ENCODE measurements around the gene TSTD2.

Gene TSTD2

DNA sequence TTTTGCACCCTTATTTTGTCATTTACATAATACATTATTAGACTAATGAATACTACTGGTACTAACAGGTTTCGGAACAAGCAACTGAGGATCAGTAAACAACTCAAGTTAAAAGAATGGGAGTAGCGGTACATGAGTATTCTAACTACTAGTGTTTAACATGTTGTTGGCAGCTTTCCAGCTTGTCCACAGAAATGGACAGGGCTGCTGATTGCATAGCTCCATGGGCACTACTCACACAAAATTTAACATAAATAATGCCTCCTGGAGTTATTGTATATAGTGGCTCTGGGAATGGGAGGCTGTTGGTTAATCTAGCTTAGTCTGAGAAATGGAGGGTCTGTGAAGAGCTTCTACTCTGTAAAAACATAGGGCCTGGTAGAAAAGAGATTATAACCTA, 7.2 kb upstream of the TSTD2 start:
- H3F3A ChIP-seq (ENCODE audit: control insufficient read depth, insufficient read depth), result no peaks in the 10 kb centered on the region; the same call in 1 of the 2 replicates
- H3K9me2 ChIP-seq (replicated peaks; ENCODE audit: control insufficient read depth, low read length), result no peaks in the 10 kb centered on the region
- no peaks in the 10 kb centered on the region for H3K9me3 ChIP-seq (ENCODE audit: control insufficient read depth, insufficient read depth, low read length)
- TF ChIP-seq, protein P1, sequence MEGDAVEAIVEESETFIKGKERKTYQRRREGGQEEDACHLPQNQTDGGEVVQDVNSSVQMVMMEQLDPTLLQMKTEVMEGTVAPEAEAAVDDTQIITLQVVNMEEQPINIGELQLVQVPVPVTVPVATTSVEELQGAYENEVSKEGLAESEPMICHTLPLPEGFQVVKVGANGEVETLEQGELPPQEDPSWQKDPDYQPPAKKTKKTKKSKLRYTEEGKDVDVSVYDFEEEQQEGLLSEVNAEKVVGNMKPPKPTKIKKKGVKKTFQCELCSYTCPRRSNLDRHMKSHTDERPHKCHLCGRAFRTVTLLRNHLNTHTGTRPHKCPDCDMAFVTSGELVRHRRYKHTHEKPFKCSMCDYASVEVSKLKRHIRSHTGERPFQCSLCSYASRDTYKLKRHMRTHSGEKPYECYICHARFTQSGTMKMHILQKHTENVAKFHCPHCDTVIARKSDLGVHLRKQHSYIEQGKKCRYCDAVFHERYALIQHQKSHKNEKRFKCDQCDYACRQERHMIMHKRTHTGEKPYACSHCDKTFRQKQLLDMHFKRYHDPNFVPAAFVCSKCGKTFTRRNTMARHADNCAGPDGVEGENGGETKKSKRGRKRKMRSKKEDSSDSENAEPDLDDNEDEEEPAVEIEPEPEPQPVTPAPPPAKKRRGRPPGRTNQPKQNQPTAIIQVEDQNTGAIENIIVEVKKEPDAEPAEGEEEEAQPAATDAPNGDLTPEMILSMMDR (IDR thresholded peaks at IDR 0.05; ENCODE audit: low read depth, low read length, poor library complexity, severe bottlenecking), result no peak
- TF ChIP-seq EZH2phosphoT487 (IDR thresholded peaks at IDR 0.05; ENCODE audit: borderline replicate concordance, low read length), result no peak
- H3K4me3 ChIP-seq (ENCODE audit: low read length), result no peak overlapping the region
- H4K20me1 ChIP-seq (ENCODE audit: control insufficient read depth, insufficient read depth, low read depth, low read length), result peaks cover 26% of the 10 kb centered on the region
- peaks cover 80% of the 10 kb centered on the region for H3K79me2 ChIP-seq (ENCODE audit: control insufficient read depth, low read length)
- peaks cover 18% of the 10 kb centered on the region for H3K4me1 ChIP-seq (ENCODE audit: control insufficient read depth, low read length)
- no peak overlapping the region for H3K27ac ChIP-seq (ENCODE audit: low read depth, low read length)
- H3K4me2 ChIP-seq (ENCODE audit: low read length), result no peak overlapping the region
- H3K27me3 ChIP-seq (ENCODE audit: control insufficient read depth, low read length), result no peaks in the 10 kb centered on the region
- H3K36me3 ChIP-seq (ENCODE audit: control insufficient read depth, low read length), result peaks cover 86% of the 10 kb centered on the region

DNA sequence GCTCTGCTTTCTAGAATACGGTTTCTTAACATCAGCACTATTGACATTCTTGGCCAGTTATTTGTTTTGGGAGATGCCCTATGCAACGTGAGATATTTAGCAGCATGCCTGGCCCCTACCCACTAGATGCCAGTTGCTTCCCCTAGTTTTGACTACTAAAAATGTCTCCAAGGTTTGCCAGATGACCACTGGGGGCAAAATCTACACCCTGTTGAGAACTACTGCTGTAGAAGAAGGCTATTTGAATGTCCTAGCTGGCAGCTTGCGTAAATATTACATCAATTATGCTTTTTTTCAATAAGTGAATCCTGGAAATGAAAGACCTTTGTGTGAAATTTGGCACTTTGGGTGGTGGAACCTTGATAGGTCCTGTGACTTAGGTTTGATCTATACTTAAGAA, 5.5 kb upstream of the TSTD2 start:
- H3K27ac ChIP-seq (ENCODE audit: low read depth, low read length), result no peak overlapping the region
- no peak overlapping the region for H3K4me3 ChIP-seq (ENCODE audit: low read length)

DNA sequence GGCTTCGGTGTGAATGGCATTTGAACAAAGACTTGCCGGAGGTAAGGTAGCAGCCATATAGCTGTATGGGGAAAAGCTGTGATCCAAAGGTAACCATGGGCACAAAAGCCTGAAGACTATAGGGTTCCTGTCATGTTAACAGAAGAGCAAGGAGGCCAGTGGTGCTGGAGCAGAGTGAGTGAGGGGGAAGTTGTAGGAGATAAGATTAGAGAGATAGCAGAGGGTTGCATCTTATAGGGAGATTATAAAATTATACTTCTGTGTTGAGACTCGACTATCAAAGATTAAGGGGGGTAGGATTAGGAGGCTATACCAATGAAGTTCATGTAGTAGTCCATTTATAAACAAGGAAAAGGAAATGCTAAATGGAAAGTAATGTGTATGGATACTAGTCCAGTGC, 3.7 kb upstream of the TSTD2 start:
- Histone ChIP-seq H3K27me3 (ENCODE audit: control insufficient read depth, low read length) (no peaks in the 10 kb centered on the region), H3K4me2 (ENCODE audit: low read length) (peak overlapping the region; percentile 51), H3K4me3 (ENCODE audit: low read length) (peak overlapping the region; percentile 26), H3K79me2 (ENCODE audit: control insufficient read depth, low read length) (peaks cover 91% of the 10 kb centered on the region), H3K9me3 (ENCODE audit: control insufficient read depth, insufficient read depth, low read length) (no peaks in the 10 kb centered on the region), H3K27ac (ENCODE audit: low read depth, low read length) (no peak overlapping the region), H3K36me3 (ENCODE audit: control insufficient read depth, low read length) (peaks cover 67% of the 10 kb centered on the region), H3F3A (ENCODE audit: control insufficient read depth, insufficient read depth) (peaks cover 3% of the 10 kb centered on the region; the same call in 1 of the 2 replicates), H3K9me2 (replicated peaks; ENCODE audit: control insufficient read depth, low read length) (no peaks in the 10 kb centered on the region), H3K4me1 (ENCODE audit: control insufficient read depth, low read length) (peaks cover 28% of the 10 kb centered on the region), H4K20me1 (ENCODE audit: control insufficient read depth, insufficient read depth, low read depth, low read length) (peaks cover 26% of the 10 kb centered on the region)
- TF ChIP-seq, protein P1 (IDR thresholded peaks at IDR 0.05; ENCODE audit: low read depth, low read length, poor library complexity, severe bottlenecking), result no peak
- TF ChIP-seq EZH2phosphoT487 (IDR thresholded peaks at IDR 0.05; ENCODE audit: borderline replicate concordance, low read length), result no peak

More for the DNA sequence above, 5.5 kb upstream of the TSTD2 start:
- no peaks in the 10 kb centered on the region for H3K9me2 ChIP-seq (replicated peaks; ENCODE audit: control insufficient read depth, low read length)
- H3K9me3 ChIP-seq (ENCODE audit: control insufficient read depth, insufficient read depth, low read length), result no peaks in the 10 kb centered on the region
- H3K36me3 ChIP-seq (ENCODE audit: control insufficient read depth, low read length), result peaks cover 84% of the 10 kb centered on the region
- H3K27me3 ChIP-seq (ENCODE audit: control insufficient read depth, low read length), result no peaks in the 10 kb centered on the region
- H3K4me2 ChIP-seq (ENCODE audit: low read length), result no peak overlapping the region
- peaks cover 93% of the 10 kb centered on the region for H3K79me2 ChIP-seq (ENCODE audit: control insufficient read depth, low read length)
- peaks cover 25% of the 10 kb centered on the region for H3K4me1 ChIP-seq (ENCODE audit: control insufficient read depth, low read length)
- TF ChIP-seq, protein P1 (IDR thresholded peaks at IDR 0.05; ENCODE audit: low read depth, low read length, poor library complexity, severe bottlenecking), result no peak
- no peak for TF ChIP-seq EZH2phosphoT487 (IDR thresholded peaks at IDR 0.05; ENCODE audit: borderline replicate concordance, low read length)
- no peaks in the 10 kb centered on the region; the same call in 1 of the 2 replicates for H3F3A ChIP-seq (ENCODE audit: control insufficient read depth, insufficient read depth)
- H4K20me1 ChIP-seq (ENCODE audit: control insufficient read depth, insufficient read depth, low read depth, low read length), result peaks cover 26% of the 10 kb centered on the region
